ENCODE measurements around the gene ITIH3. TPM values are rescaled to one million over a fixed set of nuclear protein-coding genes. Genes with fewer than 3 reads are reported as not detected.

ITIH3 gene
- total and polyA plus RNA-seq, 10 of the 15 experiments (the other 5 are each of a cell fraction or from before 2014, with no cell fraction given): 0.07 to 0.17 (median 0.15) TPM; not detected in 7

DNA sequence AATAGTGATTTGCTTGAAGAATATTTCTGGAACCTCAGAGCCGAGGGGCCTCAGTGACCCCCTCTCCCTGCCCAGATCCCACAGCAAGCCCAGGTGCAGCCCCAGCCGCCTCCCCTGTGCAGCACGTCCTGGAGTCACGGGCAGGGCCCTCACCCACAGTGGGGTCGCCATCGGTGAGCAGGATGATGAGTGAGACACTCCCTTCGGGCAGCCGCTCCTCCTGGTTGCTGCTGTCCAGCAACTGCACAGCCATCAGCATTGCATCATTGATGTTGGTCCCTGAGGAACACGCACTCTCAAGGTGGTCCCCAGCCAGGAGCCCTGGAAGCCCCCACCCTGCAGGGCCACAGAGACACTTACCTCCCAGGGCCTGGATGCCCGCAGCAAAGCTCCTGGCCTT, 29.4 kb downstream of the ITIH3 start (continued):
- TF ChIP-seq, protein P1, sequence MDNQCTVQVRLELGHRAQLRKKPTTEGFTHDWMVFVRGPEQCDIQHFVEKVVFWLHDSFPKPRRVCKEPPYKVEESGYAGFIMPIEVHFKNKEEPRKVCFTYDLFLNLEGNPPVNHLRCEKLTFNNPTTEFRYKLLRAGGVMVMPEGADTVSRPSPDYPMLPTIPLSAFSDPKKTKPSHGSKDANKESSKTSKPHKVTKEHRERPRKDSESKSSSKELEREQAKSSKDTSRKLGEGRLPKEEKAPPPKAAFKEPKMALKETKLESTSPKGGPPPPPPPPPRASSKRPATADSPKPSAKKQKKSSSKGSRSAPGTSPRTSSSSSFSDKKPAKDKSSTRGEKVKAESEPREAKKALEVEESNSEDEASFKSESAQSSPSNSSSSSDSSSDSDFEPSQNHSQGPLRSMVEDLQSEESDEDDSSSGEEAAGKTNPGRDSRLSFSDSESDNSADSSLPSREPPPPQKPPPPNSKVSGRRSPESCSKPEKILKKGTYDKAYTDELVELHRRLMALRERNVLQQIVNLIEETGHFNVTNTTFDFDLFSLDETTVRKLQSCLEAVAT (IDR thresholded peaks at IDR 0.05): no peak

DNA sequence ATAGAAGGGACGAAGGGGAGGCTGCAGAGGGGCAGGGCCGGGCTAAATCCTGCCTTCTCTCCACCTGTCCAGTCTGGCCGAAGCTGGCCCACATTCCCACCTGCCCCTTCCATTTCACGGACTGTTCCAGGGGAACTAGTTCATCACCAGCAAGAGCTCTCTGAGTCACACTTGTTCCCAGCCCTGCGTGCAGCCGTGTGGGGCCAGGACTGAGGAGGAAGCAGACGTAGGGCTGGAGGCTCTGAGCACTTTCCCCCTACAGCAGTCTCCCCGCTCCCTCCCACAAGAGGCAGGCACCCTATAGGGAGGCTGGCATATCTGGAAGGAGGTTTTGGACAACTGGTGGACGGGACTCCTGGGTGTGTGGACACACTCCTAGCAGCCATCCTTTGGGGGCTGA, 32.8 kb downstream of the ITIH3 start:
- POLR2A ChIA-PET: no interaction called here
- no peak overlapping the region for H2AFZ ChIP-seq (ENCODE audit: control insufficient read depth, low read depth, low read length)
- in situ Hi-C loops (cut with MboI): no loop called here
- no peak for DNase-seq (ENCODE audit: low read depth, low spot score)
- no peak overlapping the region for H3K27ac ChIP-seq (ENCODE audit: control insufficient read depth, insufficient read depth)
- no peaks in the 10 kb centered on the region for H3K4me1 ChIP-seq (ENCODE audit: control insufficient read depth, insufficient read depth, low read length)
- no peak; the same call in 2 of the 3 replicates for ATAC-seq
- CTCF ChIA-PET: no interaction called here
- H3K9me3 ChIP-seq (replicated peaks; ENCODE audit: control insufficient read depth, insufficient read depth, low read length): no peaks in the 10 kb centered on the region
- H3K27me3 ChIP-seq (replicated peaks in 1 of 2; ENCODE audit: control insufficient read depth in 2 of 2, insufficient read depth in 2 of 2, low read length in 1 of 2): no peaks in the 10 kb centered on the region
- FAIRE-seq: no peak
- SMC1A ChIA-PET (ENCODE audit: uncharacterized antibody, unreplicated experiment): no interaction called here
- WGBS (ENCODE audit: insufficient coverage, insufficient replicate concordance, low lambda C conversion rate, missing lambda C conversion rate): 61% methylated on average over 9 of the region's 9 CpGs
- no peak overlapping the region for H3K4me3 ChIP-seq
- H3K9ac ChIP-seq (ENCODE audit: control insufficient read depth, insufficient read depth, low read length): no peak overlapping the region
- H3K36me3 ChIP-seq (ENCODE audit: control insufficient read depth in 2 of 2, insufficient read depth in 2 of 2, low read length in 1 of 2): no peaks in the 10 kb centered on the region; a peak in 1 of 4 replicates
- RAD21 ChIA-PET (ENCODE audit: unreplicated experiment): no interaction called here
- intact Hi-C loops (cut with micrococcal nuclease; ENCODE audit: unreplicated experiment): no loop called here
- H4K20me1 ChIP-seq (ENCODE audit: control insufficient read depth, insufficient read depth): no peaks in the 10 kb centered on the region
- no TSS peak for BruUV-seq (replicated peaks)
- H3K79me2 ChIP-seq (ENCODE audit: control insufficient read depth, insufficient read depth, low read length): no peaks in the 10 kb centered on the region
- no peak overlapping the region for H3K4me2 ChIP-seq (ENCODE audit: control insufficient read depth, insufficient read depth)
- TF ChIP-seq IRF4 (IDR thresholded peaks at IDR 0.05; ENCODE audit: low read depth, low read length) (no peak), ZNF24 (IDR thresholded peaks at IDR 0.05) (no peak), PRDM15 (CRISPR knock-in tag; IDR thresholded peaks at IDR 0.05) (no peak), ZNF592 (IDR thresholded peaks at IDR 0.05) (no peak), CBX3 (IDR thresholded peaks at IDR 0.05; ENCODE audit: borderline replicate concordance, low read depth) (no peak), KDM1A (IDR thresholded peaks at IDR 0.05; ENCODE audit: borderline replicate concordance) (no peak), RELB (IDR thresholded peaks at IDR 0.05; ENCODE audit: low read depth) (no peak), ATF7 (IDR thresholded peaks at IDR 0.05; ENCODE audit: low read depth) (no peak), PKNOX1 (IDR thresholded peaks at IDR 0.05) (no peak), CHD2 (IDR thresholded peaks at IDR 0.05; ENCODE audit: borderline replicate concordance, low read depth, low read length) (no peak)
